CD4-positive, alpha-beta T cell treated with Interleukin-12 subunit alpha and Interleukin-12 subunit beta, for 1 hour (primary cell): ENCODE measurements around the gene EEFSEC.

Experiments
- DNase-seq: peaks from one replicate; pipeline ENCODE4 v3.0.0-alpha.2; 2020

Gene EEFSEC

DNA sequence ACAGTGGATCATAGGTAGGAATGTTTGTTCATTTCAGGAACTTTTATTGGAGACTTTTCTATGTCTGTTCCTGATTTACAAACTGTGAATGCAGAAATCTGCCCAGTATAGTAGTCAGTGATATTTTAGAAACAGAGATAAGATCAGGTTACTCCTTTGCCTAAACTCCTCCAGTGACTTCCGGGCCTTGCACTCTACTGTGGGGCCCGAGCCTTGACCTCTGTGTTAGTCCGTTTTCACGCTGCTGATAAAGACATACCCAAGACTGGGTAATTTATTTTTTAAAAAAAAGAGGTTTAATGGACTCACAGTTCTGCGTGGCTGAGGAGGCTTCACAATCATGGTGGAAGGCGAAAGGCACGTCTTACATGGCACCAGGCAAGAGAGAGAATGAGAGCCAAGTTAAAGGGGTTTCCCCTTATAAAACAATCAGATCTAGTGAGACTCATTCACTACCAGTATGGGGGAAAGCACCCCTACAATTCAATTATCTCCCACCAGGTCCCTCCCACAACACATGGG, 186.3 kb downstream of the EEFSEC start:
- no peak for DNase-seq

- no peak for DNase-seq
These were observed 187.1 kb downstream of the EEFSEC start for GRCh38 chr3:128340198-128340903.

GRCh38 chr3:128340904-128341555, 187.7 kb downstream of the EEFSEC start:
- DNase-seq: no peak

DNA sequence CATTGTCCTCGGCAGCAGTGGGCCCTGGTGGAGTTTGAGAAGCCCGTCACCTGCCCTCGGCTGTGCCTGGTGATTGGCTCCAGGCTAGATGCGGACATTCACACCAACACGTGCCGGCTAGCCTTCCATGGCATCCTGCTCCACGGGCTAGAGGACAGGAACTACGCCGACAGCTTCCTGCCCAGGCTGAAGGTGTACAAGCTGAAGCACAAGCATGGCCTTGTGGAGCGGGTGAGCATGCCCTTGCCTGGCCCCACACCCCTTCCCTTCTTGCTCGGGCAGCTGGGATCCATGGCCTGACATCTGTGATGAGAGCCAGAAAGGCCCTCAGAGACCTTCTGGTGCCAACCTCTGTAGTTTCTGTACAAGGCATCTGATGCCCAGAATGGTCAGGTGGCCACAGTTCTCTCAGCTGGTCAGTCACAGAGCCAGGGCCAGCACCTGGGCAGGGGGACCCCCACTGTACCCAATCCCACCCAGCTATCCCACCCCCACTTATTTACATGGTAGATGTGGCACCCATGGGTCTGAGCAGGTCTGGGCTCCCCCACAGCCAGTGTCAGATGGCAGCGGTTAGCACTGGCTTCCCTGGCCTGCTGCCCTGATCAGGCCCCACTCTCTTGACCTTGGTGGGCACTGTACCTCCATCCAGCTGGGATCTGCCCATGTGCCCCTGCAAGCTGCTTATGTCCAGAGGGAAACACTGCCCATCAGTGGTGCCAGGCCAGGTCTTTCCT, 188.5 kb downstream of the EEFSEC start:
- DNase-seq: no peak

GRCh38 chr3:128342701-128343180, 189.5 kb downstream of the EEFSEC start:
- no peak for DNase-seq

DNA sequence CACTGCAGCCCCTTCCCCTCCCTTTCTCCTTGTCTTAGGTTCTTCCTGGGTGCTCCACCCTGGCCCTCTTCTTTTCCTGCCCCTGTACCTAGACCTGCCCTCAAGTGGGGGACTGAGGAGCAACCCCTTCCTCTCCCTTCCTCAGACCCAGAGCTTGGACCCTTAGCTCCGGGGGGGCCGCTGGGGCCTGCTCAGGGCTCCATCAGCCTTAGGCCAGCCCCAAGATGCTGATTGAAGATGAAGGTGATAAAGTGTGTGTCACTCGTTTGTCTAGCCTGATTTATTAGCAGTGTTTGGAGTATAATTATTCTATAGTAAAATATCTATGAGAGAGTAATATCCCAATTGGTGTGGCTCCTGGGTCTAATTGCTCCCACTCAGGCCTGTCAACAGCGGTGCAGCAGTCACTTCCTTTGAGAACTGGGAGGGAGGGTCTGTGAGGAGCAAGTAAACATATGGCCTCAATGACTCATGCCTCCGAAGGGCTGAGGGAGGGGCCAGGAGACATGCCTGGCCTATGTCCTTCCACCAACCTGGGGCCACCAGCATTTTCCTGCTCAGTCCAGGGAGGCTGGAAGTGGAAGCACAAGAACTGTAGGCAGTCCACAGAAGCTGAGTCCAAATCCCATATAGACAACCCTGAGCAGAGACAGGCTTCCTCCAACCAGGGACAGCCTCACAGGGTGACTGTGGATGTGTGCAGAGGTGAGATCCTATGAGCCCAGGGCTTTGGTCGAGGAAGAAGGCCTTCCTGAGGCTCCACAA, 190.2 kb downstream of the EEFSEC start:
- no peak for DNase-seq

DNA sequence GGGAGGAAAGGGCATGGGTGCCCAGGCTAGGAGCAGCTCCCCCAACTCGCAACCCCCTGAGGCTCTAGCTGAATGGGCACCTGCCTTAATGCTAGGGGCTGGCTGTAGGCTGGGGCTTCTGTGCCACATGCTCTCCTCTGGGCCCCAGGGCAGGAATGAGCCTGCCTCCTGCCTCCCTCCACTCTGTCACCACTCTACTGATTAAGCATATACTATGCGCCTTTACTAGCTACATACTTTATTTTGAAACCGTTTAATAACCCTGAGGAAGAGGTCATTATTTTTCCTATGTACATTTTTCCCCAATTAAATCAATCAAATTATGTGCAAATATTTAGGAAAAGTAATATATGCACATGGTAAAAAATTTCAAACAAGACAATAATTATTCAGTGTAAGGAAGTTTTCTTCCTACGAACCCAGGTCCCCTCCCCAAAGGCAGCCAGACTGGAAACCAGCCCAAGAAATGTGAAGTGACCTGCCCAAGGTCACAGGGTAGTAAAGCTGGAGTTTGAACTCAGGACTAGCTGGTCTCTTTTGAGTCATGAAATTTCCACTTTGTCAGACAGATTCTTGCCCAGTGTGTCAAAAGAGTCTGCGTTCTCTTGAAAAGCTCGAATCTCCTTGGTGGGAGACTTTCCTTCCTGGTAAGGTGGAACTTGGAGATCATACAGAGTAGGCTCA, 190.9 kb downstream of the EEFSEC start:
- DNase-seq: no peak

DNA sequence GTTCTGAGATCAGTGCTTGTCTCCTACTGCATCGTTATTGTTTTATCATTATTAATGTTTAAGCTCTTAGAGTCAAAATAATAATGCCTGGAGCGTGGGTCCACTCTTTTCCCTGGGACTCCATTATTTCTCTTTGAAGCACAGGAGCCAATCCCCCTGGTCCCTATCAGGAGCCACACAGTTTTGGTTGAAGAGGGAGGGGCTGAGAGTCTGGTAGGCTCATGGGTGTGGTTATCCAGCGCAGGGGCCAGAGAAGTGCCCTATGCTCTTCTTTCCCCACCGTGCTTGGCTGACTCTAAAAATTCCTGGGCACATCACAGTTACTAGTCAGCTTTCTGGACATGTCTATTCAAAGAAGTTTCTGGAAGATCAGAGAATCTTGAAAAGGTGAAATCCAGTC, 191.9 kb downstream of the EEFSEC start:
- DNase-seq: no peak

DNA sequence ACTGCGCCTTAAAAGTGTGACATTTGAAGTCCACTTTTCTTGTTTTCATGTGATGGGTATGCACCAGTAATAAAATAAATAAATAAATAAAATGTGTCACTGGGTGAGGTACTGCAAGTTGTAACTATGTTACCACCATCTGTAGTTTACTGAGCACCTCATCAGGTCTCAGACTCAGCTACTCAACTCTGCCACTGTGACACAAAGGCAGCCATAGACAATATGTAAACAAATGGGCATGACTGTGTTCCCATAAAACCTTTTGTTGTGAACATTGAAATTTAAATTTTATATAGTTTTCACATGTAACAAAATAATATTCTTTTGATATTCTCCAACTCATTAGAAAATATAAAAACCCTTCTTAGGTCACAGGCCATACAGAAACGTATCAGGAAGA, 193.3 kb downstream of the EEFSEC start:
- no peak for DNase-seq

DNA sequence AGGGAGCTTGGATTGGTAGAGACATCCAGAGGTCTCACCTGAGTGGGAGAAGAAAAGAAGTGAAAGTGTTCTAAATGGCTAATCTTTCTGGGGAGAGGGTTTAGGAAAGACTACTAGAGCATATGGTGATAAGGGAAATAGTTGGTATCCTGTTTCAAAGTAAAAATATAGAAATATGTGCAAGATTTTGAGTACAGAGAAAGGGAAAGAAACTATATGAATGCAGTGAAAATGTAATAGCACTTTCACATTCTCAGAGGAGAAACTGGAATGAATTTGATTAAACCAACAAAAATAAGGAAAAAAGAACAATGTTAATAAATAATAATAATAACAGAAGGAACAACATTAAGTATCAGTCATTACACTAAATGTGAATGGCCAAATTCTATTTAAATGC, 194.0 kb downstream of the EEFSEC start:
- DNase-seq: no peak

- no peak for DNase-seq
These were observed 194.8 kb downstream of the EEFSEC start for GRCh38 chr3:128348075-128348474.

DNA sequence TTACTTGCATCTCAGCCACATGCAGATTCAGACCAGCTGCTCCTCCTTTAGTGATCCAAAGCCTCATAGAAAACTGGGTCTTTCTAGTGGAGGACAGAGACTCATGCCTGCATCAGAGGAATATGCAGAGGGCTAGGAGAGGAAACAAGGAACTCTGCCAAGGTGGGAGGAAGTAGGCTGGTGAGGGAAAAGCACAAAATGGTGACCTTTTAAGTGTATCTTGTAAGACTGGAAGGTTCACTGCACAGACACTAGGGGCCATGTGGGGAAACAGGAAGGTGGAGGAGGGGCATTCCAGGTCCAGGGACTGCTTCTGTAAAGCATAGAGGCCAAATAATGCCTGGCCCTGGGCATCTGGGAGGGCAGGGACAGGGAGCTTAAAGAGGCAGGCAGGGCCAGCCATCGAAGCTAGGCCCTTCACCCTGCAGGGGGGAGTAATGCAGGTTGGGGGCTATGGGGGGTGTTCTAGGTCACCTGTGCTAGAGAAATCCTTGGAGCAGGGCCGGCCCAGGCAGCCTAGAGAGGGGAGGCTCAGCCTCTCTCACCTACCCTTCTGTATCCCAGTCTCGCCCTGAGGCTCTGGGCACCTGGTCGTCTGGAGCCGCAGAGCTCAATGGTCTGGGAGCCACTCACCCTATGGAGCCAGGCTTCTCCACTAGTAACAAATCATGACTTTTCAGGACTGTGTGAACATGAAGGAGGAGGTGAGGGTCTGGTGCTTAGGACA, 195.7 kb downstream of the EEFSEC start:
- DNase-seq: no peak

- DNase-seq: no peak
These were observed 196.8 kb downstream of the EEFSEC start for GRCh38 chr3:128349963-128350599.

DNA sequence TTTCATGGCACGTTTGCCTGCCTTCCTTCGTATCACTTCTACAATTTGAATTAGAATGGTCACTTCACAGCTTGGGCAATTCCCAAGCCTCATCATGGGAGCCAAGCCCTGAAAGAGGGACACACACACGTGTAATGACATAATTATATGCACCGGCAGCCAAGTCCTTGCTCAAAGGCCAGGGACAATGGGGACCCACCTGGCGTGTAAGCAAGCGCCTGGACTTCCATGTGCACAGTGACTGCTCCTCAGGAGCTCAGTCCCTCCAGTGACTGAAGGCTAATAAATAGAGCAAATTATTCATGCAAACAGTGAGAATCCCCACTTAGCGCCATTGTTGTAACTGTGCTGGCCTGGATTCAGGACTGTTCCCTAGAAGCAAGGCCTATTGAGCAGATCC, 198.3 kb downstream of the EEFSEC start:
- no peak for DNase-seq

- no peak for DNase-seq
These were observed 199.0 kb downstream of the EEFSEC start for GRCh38 chr3:128352326-128352725.

DNA sequence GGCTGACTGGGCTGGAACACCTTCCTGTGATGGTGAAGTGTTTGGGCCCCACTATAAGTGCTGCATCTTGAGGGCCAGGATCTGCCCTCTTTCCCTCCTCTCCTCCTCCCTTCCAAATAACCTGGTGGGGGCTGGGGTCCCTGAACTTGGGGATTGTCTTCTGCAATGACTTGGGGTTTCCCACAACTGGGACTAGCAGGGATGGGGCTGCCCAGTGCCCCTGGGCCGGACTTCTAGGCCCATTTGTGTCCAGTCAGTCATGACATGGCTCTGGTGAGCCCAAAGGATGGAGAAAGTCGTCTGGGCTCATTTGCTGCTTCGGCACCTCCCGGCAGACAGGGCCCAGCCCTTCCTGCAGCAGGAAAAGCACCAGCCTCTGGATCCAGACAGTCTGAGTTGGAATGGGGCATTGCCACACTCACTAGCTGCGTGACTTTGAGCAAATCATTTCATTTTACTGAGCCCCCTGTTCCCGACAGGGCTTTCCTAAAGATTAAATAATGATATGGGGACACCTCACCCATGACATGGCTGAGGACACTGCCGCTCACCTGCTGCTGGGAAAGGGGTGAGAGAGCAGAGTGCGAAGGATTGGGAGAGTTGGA, 200.2 kb downstream of the EEFSEC start:
- no peak for DNase-seq

- DNase-seq: no peak
These were observed 200.9 kb downstream of the EEFSEC start for GRCh38 chr3:128353991-128354687.

GRCh38 chr3:128354788-128355542, 201.7 kb downstream of the EEFSEC start:
- DNase-seq: no peak

GRCh38 chr3:128355543-128355919, 202.2 kb downstream of the EEFSEC start:
- DNase-seq: no peak
